Cardiac fibroblast (primary cell): Measurements from ENCODE around the gene SMG6.
"Not testable (repeated sequence)": the region's sequence is repeated elsewhere in the genome, so short reads cannot be mapped to it uniquely, and the experiment has no call there.

Source experiments
- DNase-seq, 2 donors: peaks; one replicate each; pipeline versions ENCODE4 v3.0.0 to v3.0.0-alpha.2; 2010; ENCODE audit warnings: low read depth in 2 of 2
- H3K4me3 ChIP-seq, 2 donors: replicated peaks in 1 of 2; 1 replicate in 1 of 2; 2 replicates in 1 of 2; pipeline ENCODE4 v1.5.1; 2011; ENCODE audit warnings: low read depth in 2 of 2, low read length in 2 of 2, mild to moderate bottlenecking in 2 of 2, moderate library complexity in 1 of 2
- CTCF ChIP-seq: IDR thresholded peaks from one replicate; pipeline ENCODE4 v1.5.1; 2011; ENCODE audit warnings: low read depth, mild to moderate bottlenecking, low read length, inconsistent platforms

The SMG6 gene

GRCh38 chr17:2263183-2264066, 40.2 kb downstream of the SMG6 start:
- no peak overlapping the region for H3K4me3 ChIP-seq

GRCh38 chr17:2262135-2262587, 41.4 kb downstream of the SMG6 start:
- no peak overlapping the region for H3K4me3 ChIP-seq
- peak; percentile 84 to 91 for DNase-seq
- no peak for TF ChIP-seq CTCF

More at GRCh38 chr17:2263183-2264066, 40.2 kb downstream of the SMG6 start:
- no peak for TF ChIP-seq CTCF
- DNase-seq: peak; percentile 35 to 63

- no peak for TF ChIP-seq CTCF
- H3K4me3 ChIP-seq: no peak overlapping the region
- DNase-seq: peak in 1 of 2 donors; percentile 38
Measured at GRCh38 chr17:2259769-2260536, 43.6 kb downstream of the SMG6 start.

GRCh38 chr17:2258830-2259229, 44.8 kb downstream of the SMG6 start:
- not testable (repeated sequence) for DNase-seq

GRCh38 chr17:2253768-2254406, 49.7 kb downstream of the SMG6 start:
- no peak for TF ChIP-seq CTCF
- H3K4me3 ChIP-seq: no peak overlapping the region
- peak in 1 of 2 donors; percentile 13 for DNase-seq

More at GRCh38 chr17:2258830-2259229, 44.8 kb downstream of the SMG6 start:
- not testable (repeated sequence) for H3K4me3 ChIP-seq

- no peak for TF ChIP-seq CTCF
- H3K4me3 ChIP-seq: no peak overlapping the region
- DNase-seq: no peak
Measured at GRCh38 chr17:2253362-2253761, 50.2 kb downstream of the SMG6 start.
